Endothelial cell of umbilical vein (primary cell): ENCODE measurements around the gene CPA1. TPM values are rescaled to one million over a fixed set of nuclear protein-coding genes. Genes with fewer than 3 reads are reported as not detected.

Experiments used
- BruUV-seq: library from RNA; stranded (reverse); fragments of 400-500 nt; replicated peaks from 2 replicates; lab custom pipeline; 2021; lab: Mats Ljungman, UMichigan
- CTCF ChIA-PET: fragments of 300-600, 350-600 bp; sonication (Branson Sonifier 250); formaldehyde crosslinking; loops from one replicate; lab custom pipeline; 2021; ENCODE audit warnings: antibody characterized with exemption, inconsistent platforms; lab: Charles Lee
- POLR2A ChIA-PET: fragments of 300-600, 350-600 bp; sonication (Branson Sonifier 250); formaldehyde crosslinking; loops from one replicate; lab custom pipeline; 2021; ENCODE audit warnings: antibody characterized with exemption, inconsistent platforms; lab: Charles Lee
- DNase-seq: peaks from one replicate; pipeline ENCODE4 v3.0.0-alpha.2; 2011; ENCODE audit warnings: low read depth, low spot score
- FAIRE-seq: peaks from 2 replicates; lab custom pipeline; 2011; peaks lifted over from hg19 to GRCh38; lab: Jason Lieb, UNC
- H2AFZ ChIP-seq: 2 replicates; pipeline ENCODE4 v1.6.0; 2012; ENCODE audit warnings: low read depth, low read length, control low read depth, inconsistent platforms
- H3K27ac ChIP-seq: 2 replicates; pipeline ENCODE4 v1.5.1; 2011; ENCODE audit warnings: low read depth, mild to moderate bottlenecking, control low read depth, low read length, moderate library complexity; ENCODE audit not compliant: insufficient read depth
- H3K27me3 ChIP-seq, 2 experiments: 2 replicates each; pipeline versions ENCODE4 v1.6.0 to v1.6.1; 2011; ENCODE audit warnings: low read length in 2 of 2, mixed read lengths in 1 of 2; ENCODE audit not compliant: control insufficient read depth in 2 of 2, insufficient read depth in 2 of 2
- H3K36me3 ChIP-seq, 2 experiments: 2 replicates in 1 of 2; 3 replicates in 1 of 2; pipeline ENCODE4 v1.5.1; 2011; ENCODE audit warnings: low read length in 2 of 2, mild to moderate bottlenecking in 1 of 2, moderate library complexity in 1 of 2; ENCODE audit not compliant: control insufficient read depth in 2 of 2, insufficient read depth in 2 of 2; ENCODE audit errors: extremely low read depth in 1 of 2
- H3K4me1 ChIP-seq: 3 replicates; pipeline ENCODE4 v1.5.1; 2011; ENCODE audit warnings: mild to moderate bottlenecking, low read length; ENCODE audit not compliant: control insufficient read depth, insufficient read depth; ENCODE audit errors: extremely low read depth
- H3K4me2 ChIP-seq: 2 replicates; pipeline ENCODE4 v1.6.1; 2011; ENCODE audit warnings: low read length, control low read depth, mixed read lengths; ENCODE audit not compliant: insufficient read depth
- H3K4me3 ChIP-seq, 3 experiments: fragments of 200-600 bp in 1 of 3; sonication (generic), shearing (Covaris generic) in 1 of 3; replicated peaks in 1 of 3; 2 replicates each; pipeline ENCODE4 v1.5.1; 2011 to 2016; ENCODE audit warnings: control low read depth in 3 of 3, low read length in 3 of 3, mild to moderate bottlenecking in 2 of 3, inconsistent platforms in 1 of 3, low read depth in 1 of 3, moderate library complexity in 1 of 3; ENCODE audit not compliant: insufficient read depth in 1 of 3
- H3K79me2 ChIP-seq: 2 replicates; pipeline ENCODE4 v1.6.0; 2012; ENCODE audit warnings: low read length, inconsistent platforms; ENCODE audit not compliant: control insufficient read depth, insufficient read depth
- H3K9ac ChIP-seq: replicated peaks from 2 replicates; pipeline ENCODE3; 2011; ENCODE audit warnings: low read length, control low read depth; ENCODE audit not compliant: insufficient read depth; ENCODE audit errors: extremely low read depth
- H3K9me1 ChIP-seq: replicated peaks from 3 replicates; pipeline ENCODE4 v1.6.0; 2011; ENCODE audit warnings: mild to moderate bottlenecking, low read length; ENCODE audit not compliant: control insufficient read depth, insufficient read depth; ENCODE audit errors: extremely low read depth
- H3K9me3 ChIP-seq: replicated peaks from 2 replicates; pipeline ENCODE4 v1.5.1; 2012; ENCODE audit warnings: low read length, inconsistent platforms; ENCODE audit not compliant: control insufficient read depth, insufficient read depth
- H4K20me1 ChIP-seq: replicated peaks from 2 replicates; pipeline ENCODE3; 2011; ENCODE audit warnings: mild to moderate bottlenecking, low read length; ENCODE audit not compliant: control insufficient read depth, insufficient read depth; ENCODE audit errors: extremely low read depth
- EZH2 ChIP-seq: IDR thresholded peaks from 2 replicates; pipeline ENCODE4 v1.6.1; 2012; ENCODE audit warnings: borderline replicate concordance, low read depth, mild to moderate bottlenecking, moderate library complexity, low read length, inconsistent platforms; ENCODE audit not compliant: severe bottlenecking
- FOS ChIP-seq: IDR thresholded peaks from 2 replicates; pipeline ENCODE4 v1.6.1; 2011; ENCODE audit warnings: mild to moderate bottlenecking, low read length, moderate library complexity, borderline replicate concordance; ENCODE audit not compliant: insufficient read depth
- GATA2 ChIP-seq: IDR thresholded peaks from 2 replicates; pipeline ENCODE4 v1.7.0; 2011; ENCODE audit warnings: low read depth, mild to moderate bottlenecking, moderate library complexity, mixed read lengths, low read length; ENCODE audit not compliant: insufficient read length, insufficient read depth
- JUN ChIP-seq: IDR thresholded peaks from 2 replicates; pipeline ENCODE4 v1.6.1; 2011; ENCODE audit warnings: borderline replicate concordance, low read depth; ENCODE audit not compliant: insufficient read length, insufficient read depth
- MYC ChIP-seq: IDR thresholded peaks from one replicate; pipeline ENCODE4 v1.6.1; 2011; ENCODE audit warnings: mild to moderate bottlenecking, low read depth, low read length
- POLR2A ChIP-seq: IDR thresholded peaks from 2 replicates; pipeline ENCODE4 v1.6.1; 2012; ENCODE audit warnings: low read depth, mild to moderate bottlenecking, control low read depth, low read length
- POLR2AphosphoS5 ChIP-seq: IDR thresholded peaks from 2 replicates; pipeline ENCODE4 v1.6.1; 2012; ENCODE audit warnings: low read depth, mild to moderate bottlenecking, control low read depth, low read length, moderate library complexity; ENCODE audit not compliant: insufficient read depth
- dilution Hi-C: fragments of 300-500 bp; cut with MboI; formaldehyde crosslinking; loops from one replicate; pipeline ENCODE4 v1.15.0; 2019; ENCODE audit warnings: low sequenced_read_pairs; ENCODE audit not compliant: extremely low pct_ligation_motif_present
- intact Hi-C: fragments of 100-400 bp; cut with micrococcal nuclease; formaldehyde crosslinking; loops from one replicate; pipeline ENCODE4 v1.10.0; 2022
- polyA plus RNA-seq, 4 experiments: library from polyadenylated mRNA; depleted of rRNA in 3 of 4; stranded (reverse) in 3 of 4; unstranded in 1 of 4; fragments of >200 nt; gene quantifications; 2 replicates each; pipeline versions ENCODE4 v1.2.1 to v1.2.3, GENCODE V29; 2011 to 2012; ENCODE audit warnings: missing spikeins in 1 of 4
- total RNA-seq: library from RNA; stranded (reverse); gene quantifications from 2 replicates; pipeline ENCODE4 v1.2.3, GENCODE V29; 2021
- TF ChIP-seq, protein P1 (sequence below): IDR thresholded peaks from 2 replicates; pipeline ENCODE4 v1.6.1; 2011; ENCODE audit not compliant: insufficient read depth, insufficient read length
- TF ChIP-seq, protein P2 (sequence below), 2 donors: IDR thresholded peaks; 1 replicate in 1 of 2; 2 replicates in 1 of 2; pipeline ENCODE4 v1.5.1; 2011; ENCODE audit warnings: low read length in 2 of 2, mild to moderate bottlenecking in 2 of 2, moderate library complexity in 2 of 2, control low read depth in 1 of 2, inconsistent platforms in 1 of 2, low read depth in 1 of 2; ENCODE audit not compliant: insufficient read depth in 1 of 2; ENCODE audit errors: extremely low read depth in 1 of 2

Gene CPA1
- total and polyA plus RNA-seq, 2 donors (not counting 3 experiments of a cell fraction or from before 2014, with no cell fraction given), result not detected

DNA sequence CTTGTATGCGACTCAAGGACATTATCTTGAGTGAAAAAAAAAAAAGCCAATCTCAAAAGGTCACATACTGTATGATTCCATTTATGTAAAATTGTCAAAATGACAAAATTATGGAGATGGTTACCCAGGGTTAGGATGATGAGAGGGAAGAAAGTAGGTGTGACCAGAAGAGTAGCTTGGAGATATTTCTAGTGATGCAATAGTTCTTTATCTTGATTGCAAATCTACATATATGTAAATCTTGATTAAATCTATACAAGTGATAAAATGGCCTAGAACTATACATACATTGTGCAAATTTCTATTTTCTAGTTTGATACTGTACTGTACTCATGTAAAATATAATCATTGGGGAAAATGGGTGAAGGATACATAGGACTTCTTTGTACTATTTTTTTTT lies 56.0 kb downstream of the CPA1 start:
- no peaks in the 10 kb centered on the region for H3K27me3 ChIP-seq
- no peak overlapping the region for H3K4me2 ChIP-seq
- FAIRE-seq (no peak), DNase-seq (no peak)
- H3K27ac ChIP-seq, result no peak overlapping the region
- H2AFZ ChIP-seq, result no peak overlapping the region
- peaks cover 2% of the 10 kb centered on the region for H3K79me2 ChIP-seq
- ChIA-PET POLR2A (no interaction called here), CTCF (no interaction called here)
- H3K4me3 ChIP-seq, result no peak overlapping the region
- no peaks in the 10 kb centered on the region for H4K20me1 ChIP-seq
- H3K4me1 ChIP-seq, result peaks cover 29% of the 10 kb centered on the region
- intact Hi-C loops, result no loop called here
- dilution Hi-C loops, result no loop called here
- H3K36me3 ChIP-seq, result no peaks in the 10 kb centered on the region
- H3K9me3 ChIP-seq, result no peaks in the 10 kb centered on the region
- no peaks in the 10 kb centered on the region for H3K9me1 ChIP-seq
- no peak overlapping the region for H3K9ac ChIP-seq
- TF ChIP-seq POLR2A (no peak), GATA2 (no peak), MYC (no peak), POLR2AphosphoS5 (no peak), EZH2 (no peak), JUN (no peak), FOS (no peak)
- TF ChIP-seq, protein P1, sequence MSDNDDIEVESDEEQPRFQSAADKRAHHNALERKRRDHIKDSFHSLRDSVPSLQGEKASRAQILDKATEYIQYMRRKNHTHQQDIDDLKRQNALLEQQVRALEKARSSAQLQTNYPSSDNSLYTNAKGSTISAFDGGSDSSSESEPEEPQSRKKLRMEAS, result no peak
- TF ChIP-seq, protein P2, sequence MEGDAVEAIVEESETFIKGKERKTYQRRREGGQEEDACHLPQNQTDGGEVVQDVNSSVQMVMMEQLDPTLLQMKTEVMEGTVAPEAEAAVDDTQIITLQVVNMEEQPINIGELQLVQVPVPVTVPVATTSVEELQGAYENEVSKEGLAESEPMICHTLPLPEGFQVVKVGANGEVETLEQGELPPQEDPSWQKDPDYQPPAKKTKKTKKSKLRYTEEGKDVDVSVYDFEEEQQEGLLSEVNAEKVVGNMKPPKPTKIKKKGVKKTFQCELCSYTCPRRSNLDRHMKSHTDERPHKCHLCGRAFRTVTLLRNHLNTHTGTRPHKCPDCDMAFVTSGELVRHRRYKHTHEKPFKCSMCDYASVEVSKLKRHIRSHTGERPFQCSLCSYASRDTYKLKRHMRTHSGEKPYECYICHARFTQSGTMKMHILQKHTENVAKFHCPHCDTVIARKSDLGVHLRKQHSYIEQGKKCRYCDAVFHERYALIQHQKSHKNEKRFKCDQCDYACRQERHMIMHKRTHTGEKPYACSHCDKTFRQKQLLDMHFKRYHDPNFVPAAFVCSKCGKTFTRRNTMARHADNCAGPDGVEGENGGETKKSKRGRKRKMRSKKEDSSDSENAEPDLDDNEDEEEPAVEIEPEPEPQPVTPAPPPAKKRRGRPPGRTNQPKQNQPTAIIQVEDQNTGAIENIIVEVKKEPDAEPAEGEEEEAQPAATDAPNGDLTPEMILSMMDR (IDR thresholded peaks at IDR 0.05; ENCODE audit: extremely low read depth in 1 of 2, insufficient read depth in 1 of 2, low read depth in 1 of 2, low read length in 2 of 2), result no peak
- no TSS peak for BruUV-seq

Other genes with a start within 250 kb of the CPA1 start
- gene TMEM209, start 175.1 kb upstream of the CPA1 start, total RNA-seq, result 11.6 and 16.6 TPM in 2 replicates
- 12.9 and 13.0 TPM in 2 replicates for gene TMEM209, start 175.1 kb upstream of the CPA1 start, polyA plus RNA-seq
- not detected in 2 replicates for gene SSMEM1, start 172.6 kb upstream of the CPA1 start, total RNA-seq
- gene SSMEM1, start 172.6 kb upstream of the CPA1 start, polyA plus RNA-seq, result not detected in 2 replicates
- not detected in 2 replicates for gene CPA2, start 113.6 kb upstream of the CPA1 start, total RNA-seq
- gene CPA2, start 113.6 kb upstream of the CPA1 start, polyA plus RNA-seq, result not detected in 2 replicates
- gene CPA4, start 87.3 kb upstream of the CPA1 start, total RNA-seq, result not detected in 2 replicates
- gene CPA4, start 87.3 kb upstream of the CPA1 start, polyA plus RNA-seq, result 0.22 and 0.36 TPM in 2 replicates
- gene CPA5, start 35.7 kb upstream of the CPA1 start, total RNA-seq, result not detected in 2 replicates
- not detected in 2 replicates for gene CPA5, start 35.7 kb upstream of the CPA1 start, polyA plus RNA-seq
- gene CEP41, start 60.5 kb downstream of the CPA1 start, total RNA-seq, result 25.9 and 26.8 TPM in 2 replicates
- 15.5 and 19.5 TPM in 2 replicates for gene CEP41, start 60.5 kb downstream of the CPA1 start, polyA plus RNA-seq
- gene MEST, start 111.6 kb downstream of the CPA1 start, total RNA-seq, result 52.6 and 62.1 TPM in 2 replicates
- 44.3 and 46.7 TPM in 2 replicates for gene MEST, start 111.6 kb downstream of the CPA1 start, polyA plus RNA-seq